ENCODE measurements around the gene DIAPH2.

Gene DIAPH2

GRCh38 chrX:97452283-97452682, 767.6 kb downstream of the DIAPH2 start:
- Histone ChIP-seq H3K4me1 (ENCODE audit: control insufficient read depth, insufficient read depth, low read length) (peaks cover 28% of the 10 kb centered on the region), H3K36me3 (ENCODE audit: control insufficient read depth, insufficient read depth, low read length) (no peaks in the 10 kb centered on the region), H3K9ac (ENCODE audit: low read depth, low read length) (no peak overlapping the region), H3K27ac (ENCODE audit: low read depth, low read length) (no peak overlapping the region), H3K9me3 (ENCODE audit: control insufficient read depth, insufficient read depth, low read length) (no peaks in the 10 kb centered on the region), H3K27me3 (ENCODE audit: control insufficient read depth, insufficient read depth, low read length) (no peaks in the 10 kb centered on the region), H3K4me3 (ENCODE audit: low read depth, low read length) (no peak overlapping the region)

- Histone ChIP-seq H3K36me3 (ENCODE audit: control insufficient read depth, insufficient read depth, low read length) (peaks cover 7% of the 10 kb centered on the region; the same call in 1 of the 2 replicates), H3K9me3 (ENCODE audit: control insufficient read depth, insufficient read depth, low read length) (no peaks in the 10 kb centered on the region), H3K9ac (ENCODE audit: low read depth, low read length) (no peak overlapping the region), H3K4me1 (ENCODE audit: control insufficient read depth, insufficient read depth, low read length) (peaks cover 48% of the 10 kb centered on the region), H3K27ac (ENCODE audit: low read depth, low read length) (no peak overlapping the region), H3K27me3 (ENCODE audit: control insufficient read depth, insufficient read depth, low read length) (no peaks in the 10 kb centered on the region), H3K4me3 (ENCODE audit: low read depth, low read length) (no peak overlapping the region)
These were observed 777.1 kb downstream of the DIAPH2 start for GRCh38 chrX:97461763-97462162.

GRCh38 chrX:97471071-97471470, 786.4 kb downstream of the DIAPH2 start:
- H3K9ac ChIP-seq (ENCODE audit: low read depth, low read length): no peak overlapping the region
- no peaks in the 10 kb centered on the region for H3K27me3 ChIP-seq (ENCODE audit: control insufficient read depth, insufficient read depth, low read length)
- H3K27ac ChIP-seq (ENCODE audit: low read depth, low read length): no peak overlapping the region
- no peaks in the 10 kb centered on the region for H3K9me3 ChIP-seq (ENCODE audit: control insufficient read depth, insufficient read depth, low read length)
- H3K4me1 ChIP-seq (ENCODE audit: control insufficient read depth, insufficient read depth, low read length): peaks cover 13% of the 10 kb centered on the region
- peaks cover 40% of the 10 kb centered on the region for H3K36me3 ChIP-seq (ENCODE audit: control insufficient read depth, insufficient read depth, low read length)
- no peak overlapping the region for H3K4me3 ChIP-seq (ENCODE audit: low read depth, low read length)

- Histone ChIP-seq H3K27ac (ENCODE audit: low read depth, low read length) (no peak overlapping the region), H3K27me3 (ENCODE audit: control insufficient read depth, insufficient read depth, low read length) (no peaks in the 10 kb centered on the region), H3K4me1 (ENCODE audit: control insufficient read depth, insufficient read depth, low read length) (no peaks in the 10 kb centered on the region), H3K9ac (ENCODE audit: low read depth, low read length) (no peak overlapping the region), H3K9me3 (ENCODE audit: control insufficient read depth, insufficient read depth, low read length) (no peaks in the 10 kb centered on the region), H3K36me3 (ENCODE audit: control insufficient read depth, insufficient read depth, low read length) (peaks cover 25% of the 10 kb centered on the region), H3K4me3 (ENCODE audit: low read depth, low read length) (no peak overlapping the region)
These were observed 790.3 kb downstream of the DIAPH2 start for GRCh38 chrX:97474933-97475332.

- no peak overlapping the region for H3K27ac ChIP-seq (ENCODE audit: low read depth, low read length)
- H3K4me3 ChIP-seq (ENCODE audit: low read depth, low read length): no peak overlapping the region
- no peaks in the 10 kb centered on the region for H3K36me3 ChIP-seq (ENCODE audit: control insufficient read depth, insufficient read depth, low read length)
- no peaks in the 10 kb centered on the region for H3K9me3 ChIP-seq (ENCODE audit: control insufficient read depth, insufficient read depth, low read length)
- no peaks in the 10 kb centered on the region for H3K27me3 ChIP-seq (ENCODE audit: control insufficient read depth, insufficient read depth, low read length)
- peaks cover 38% of the 10 kb centered on the region for H3K4me1 ChIP-seq (ENCODE audit: control insufficient read depth, insufficient read depth, low read length)
- no peak overlapping the region for H3K9ac ChIP-seq (ENCODE audit: low read depth, low read length)
These were observed 794.7 kb downstream of the DIAPH2 start for GRCh38 chrX:97479106-97479890.

GRCh38 chrX:97481228-97481627, 796.6 kb downstream of the DIAPH2 start:
- H3K9ac ChIP-seq (ENCODE audit: low read depth, low read length): no peak overlapping the region
- peaks cover 38% of the 10 kb centered on the region for H3K4me1 ChIP-seq (ENCODE audit: control insufficient read depth, insufficient read depth, low read length)
- H3K4me3 ChIP-seq (ENCODE audit: low read depth, low read length): no peak overlapping the region
- H3K27ac ChIP-seq (ENCODE audit: low read depth, low read length): no peak overlapping the region
- H3K27me3 ChIP-seq (ENCODE audit: control insufficient read depth, insufficient read depth, low read length): no peaks in the 10 kb centered on the region
- H3K9me3 ChIP-seq (ENCODE audit: control insufficient read depth, insufficient read depth, low read length): no peaks in the 10 kb centered on the region
- H3K36me3 ChIP-seq (ENCODE audit: control insufficient read depth, insufficient read depth, low read length): no peaks in the 10 kb centered on the region

GRCh38 chrX:97482666-97483300, 798.1 kb downstream of the DIAPH2 start:
- Histone ChIP-seq H3K27me3 (ENCODE audit: control insufficient read depth, insufficient read depth, low read length) (no peaks in the 10 kb centered on the region), H3K27ac (ENCODE audit: low read depth, low read length) (peak overlapping the region; percentile 52), H3K4me3 (ENCODE audit: low read depth, low read length) (no peak overlapping the region), H3K9me3 (ENCODE audit: control insufficient read depth, insufficient read depth, low read length) (no peaks in the 10 kb centered on the region), H3K4me1 (ENCODE audit: control insufficient read depth, insufficient read depth, low read length) (peaks cover 38% of the 10 kb centered on the region), H3K36me3 (ENCODE audit: control insufficient read depth, insufficient read depth, low read length) (no peaks in the 10 kb centered on the region), H3K9ac (ENCODE audit: low read depth, low read length) (0 out of 2 replicates have a peak overlapping the region, but pooled peaks have one; percentile 1)

DNA sequence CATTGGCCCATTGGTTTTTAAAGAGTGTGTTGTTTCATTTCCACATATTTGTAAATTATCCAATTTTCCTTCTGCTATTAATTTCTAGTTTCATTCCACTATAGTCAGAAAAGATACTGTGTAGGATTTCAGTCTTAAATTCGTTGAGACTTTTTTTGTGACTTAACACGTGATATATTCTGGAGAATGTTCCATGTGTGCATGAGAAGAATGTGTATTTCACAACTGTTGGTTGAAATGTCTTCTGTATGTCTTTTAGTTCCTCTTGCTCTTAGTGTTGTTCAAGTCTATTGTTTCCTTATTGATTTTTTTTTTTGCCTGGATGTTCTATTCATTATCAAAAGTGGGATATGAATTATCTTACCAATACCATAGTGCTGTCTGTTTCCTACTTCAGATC, 806.0 kb downstream of the DIAPH2 start:
- Histone ChIP-seq H3K9ac (ENCODE audit: low read depth, low read length) (no peak overlapping the region), H3K36me3 (ENCODE audit: control insufficient read depth, insufficient read depth, low read length) (no peaks in the 10 kb centered on the region), H3K27me3 (ENCODE audit: control insufficient read depth, insufficient read depth, low read length) (no peaks in the 10 kb centered on the region), H3K9me3 (ENCODE audit: control insufficient read depth, insufficient read depth, low read length) (no peaks in the 10 kb centered on the region), H3K27ac (ENCODE audit: low read depth, low read length) (no peak overlapping the region), H3K4me3 (ENCODE audit: low read depth, low read length) (no peak overlapping the region), H3K4me1 (ENCODE audit: control insufficient read depth, insufficient read depth, low read length) (peaks cover 7% of the 10 kb centered on the region)

- no peak overlapping the region for H3K27ac ChIP-seq (ENCODE audit: low read depth, low read length)
- no peak overlapping the region for H3K4me3 ChIP-seq (ENCODE audit: low read depth, low read length)
- H3K27me3 ChIP-seq (ENCODE audit: control insufficient read depth, insufficient read depth, low read length): no peaks in the 10 kb centered on the region
- no peaks in the 10 kb centered on the region for H3K36me3 ChIP-seq (ENCODE audit: control insufficient read depth, insufficient read depth, low read length)
- H3K4me1 ChIP-seq (ENCODE audit: control insufficient read depth, insufficient read depth, low read length): peaks cover 7% of the 10 kb centered on the region
- H3K9me3 ChIP-seq (ENCODE audit: control insufficient read depth, insufficient read depth, low read length): no peaks in the 10 kb centered on the region
- no peak overlapping the region for H3K9ac ChIP-seq (ENCODE audit: low read depth, low read length)
These were observed 810.2 kb downstream of the DIAPH2 start for GRCh38 chrX:97494756-97495372.

DNA sequence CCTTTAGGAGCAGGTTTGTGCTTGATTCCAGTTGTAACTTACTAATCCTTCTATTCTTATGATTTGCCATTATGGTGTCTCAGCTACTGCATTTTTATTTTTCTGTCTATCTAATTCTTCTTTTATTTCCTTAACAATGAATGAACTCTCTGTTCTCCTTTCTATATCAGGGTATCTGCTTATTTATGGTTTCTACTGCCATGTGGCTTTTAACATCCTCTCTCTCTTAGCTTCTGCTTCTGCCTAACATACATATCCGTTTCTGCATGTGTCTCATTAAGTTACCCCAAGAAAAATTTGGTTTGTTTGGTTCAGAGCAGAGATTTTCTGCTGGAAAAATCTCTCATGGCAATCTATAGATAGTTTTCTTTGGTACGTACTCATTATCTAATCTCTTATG, 813.5 kb downstream of the DIAPH2 start:
- H3K4me1 ChIP-seq (ENCODE audit: control insufficient read depth, insufficient read depth, low read length): peaks cover 13% of the 10 kb centered on the region
- H3K27me3 ChIP-seq (ENCODE audit: control insufficient read depth, insufficient read depth, low read length): no peaks in the 10 kb centered on the region
- H3K9ac ChIP-seq (ENCODE audit: low read depth, low read length): no peak overlapping the region
- no peak overlapping the region for H3K27ac ChIP-seq (ENCODE audit: low read depth, low read length)
- no peaks in the 10 kb centered on the region for H3K36me3 ChIP-seq (ENCODE audit: control insufficient read depth, insufficient read depth, low read length)
- H3K4me3 ChIP-seq (ENCODE audit: low read depth, low read length): no peak overlapping the region
- no peaks in the 10 kb centered on the region for H3K9me3 ChIP-seq (ENCODE audit: control insufficient read depth, insufficient read depth, low read length)

GRCh38 chrX:97504431-97504830, 819.8 kb downstream of the DIAPH2 start:
- peak overlapping the region; percentile 54 for H3K27ac ChIP-seq (ENCODE audit: low read depth, low read length)
- H3K27me3 ChIP-seq (ENCODE audit: control insufficient read depth, insufficient read depth, low read length): no peaks in the 10 kb centered on the region
- peak overlapping the region; percentile 13; the same call in 1 of the 2 replicates for H3K4me3 ChIP-seq (ENCODE audit: low read depth, low read length)
- H3K36me3 ChIP-seq (ENCODE audit: control insufficient read depth, insufficient read depth, low read length): no peaks in the 10 kb centered on the region
- H3K4me1 ChIP-seq (ENCODE audit: control insufficient read depth, insufficient read depth, low read length): peaks cover 32% of the 10 kb centered on the region
- H3K9me3 ChIP-seq (ENCODE audit: control insufficient read depth, insufficient read depth, low read length): no peaks in the 10 kb centered on the region
- H3K9ac ChIP-seq (ENCODE audit: low read depth, low read length): no peak overlapping the region

Data from HUES48 (cell line).